Muscle of leg (tissue), 11 donors: ENCODE results near the gene BACH1. TPM values are rescaled to one million over a fixed set of nuclear protein-coding genes. Genes with fewer than 3 reads are reported as not detected.
"Not testable (repeated sequence)": the region's sequence is repeated elsewhere in the genome, so short reads cannot be mapped to it uniquely, and the experiment has no call there.

Experiments used
- DNase-seq: peaks from one replicate; pipeline ENCODE4 v3.0.0; 2013
- H3K27ac ChIP-seq: one replicate; pipeline ENCODE4 v1.5.1; 2013; ENCODE audit warnings: mild to moderate bottlenecking, low read length, control low read depth
- H3K27me3 ChIP-seq: one replicate; pipeline ENCODE4 v1.6.1; 2013; ENCODE audit warnings: low read length; ENCODE audit not compliant: control insufficient read depth, insufficient read depth
- H3K36me3 ChIP-seq: one replicate; pipeline ENCODE4 v1.6.1; 2013; ENCODE audit warnings: low read length; ENCODE audit not compliant: control insufficient read depth, insufficient read depth
- H3K4me1 ChIP-seq: one replicate; pipeline ENCODE4 v1.6.1; 2013; ENCODE audit warnings: low read length; ENCODE audit not compliant: control insufficient read depth, insufficient read depth
- H3K4me3 ChIP-seq: one replicate; pipeline ENCODE4 v1.5.1; 2013; ENCODE audit warnings: low read length, control low read depth
- H3K9me3 ChIP-seq: replicated peaks from 2 replicates; pipeline ENCODE4 v1.6.1; 2013; ENCODE audit warnings: low read depth, low read length; ENCODE audit not compliant: control insufficient read depth
- WGBS: methylation state at CpG from one replicate; pipeline ENCODE4 v1.1.5; 2013; ENCODE audit warnings: missing lambda C conversion rate; ENCODE audit not compliant: insufficient coverage; 5-methylcytosine and 5-hydroxymethylcytosine counted together
- polyA plus RNA-seq, 8 donors: library from polyadenylated mRNA; unstranded; fragments of 120-200 nt; gene quantifications; one replicate each; pipeline versions ENCODE4 v1.2.1 to v1.2.3, GENCODE V29; 2013; ENCODE audit warnings: inconsistent platforms in 1 of 8, low replicate concordance in 1 of 8; ENCODE audit not compliant: insufficient read length in 8 of 8, insufficient read depth in 1 of 8
- total RNA-seq: library from RNA; stranded (reverse); fragments of 120-200 nt; gene quantifications from one replicate; pipeline ENCODE4 v1.2.4, GENCODE V29; 2013

The BACH1 gene
- total and polyA plus RNA-seq, 9 donors: 17.1 to 73.5 (median 24.3) TPM

DNA sequence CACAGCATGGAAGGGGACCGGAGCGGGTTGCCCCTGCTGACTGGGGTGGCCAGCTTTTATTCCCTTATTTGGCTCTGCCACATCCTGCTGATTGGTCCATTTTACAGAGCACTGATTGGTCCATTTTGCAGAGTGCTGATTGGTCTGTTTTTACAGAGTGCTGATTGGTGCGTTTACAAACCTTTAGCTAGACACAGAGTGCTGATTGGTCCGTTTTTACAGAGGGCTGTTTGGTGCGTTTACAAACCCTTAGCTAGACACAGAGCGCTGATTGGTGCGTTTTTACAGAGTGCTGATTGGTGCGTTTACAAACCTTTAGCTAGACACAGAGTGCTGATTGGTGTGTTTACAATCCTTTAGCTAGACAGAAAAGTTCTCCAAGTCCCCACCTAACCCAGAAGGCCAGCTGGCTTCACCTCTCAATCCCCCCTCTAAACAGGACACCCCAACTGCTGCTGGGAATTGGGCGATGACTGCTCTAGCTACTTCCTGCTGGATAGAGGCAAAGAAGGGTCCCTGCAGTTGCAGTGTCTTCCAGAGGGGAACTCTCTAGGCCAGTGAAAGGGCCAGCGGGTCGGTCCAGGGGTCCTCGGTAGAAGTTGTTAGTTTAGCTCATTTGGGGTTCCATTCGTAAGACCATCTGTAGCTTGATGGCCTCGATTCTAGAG lies 56.5 kb downstream of the BACH1 start:
- not testable (repeated sequence) for H3K4me3 ChIP-seq, H3K27ac ChIP-seq, H3K4me1 ChIP-seq, H3K27me3 ChIP-seq, H3K36me3 ChIP-seq, DNase-seq, H3K9me3 ChIP-seq
- WGBS: 99% methylated on average over 8 of the region's 14 CpGs

DNA sequence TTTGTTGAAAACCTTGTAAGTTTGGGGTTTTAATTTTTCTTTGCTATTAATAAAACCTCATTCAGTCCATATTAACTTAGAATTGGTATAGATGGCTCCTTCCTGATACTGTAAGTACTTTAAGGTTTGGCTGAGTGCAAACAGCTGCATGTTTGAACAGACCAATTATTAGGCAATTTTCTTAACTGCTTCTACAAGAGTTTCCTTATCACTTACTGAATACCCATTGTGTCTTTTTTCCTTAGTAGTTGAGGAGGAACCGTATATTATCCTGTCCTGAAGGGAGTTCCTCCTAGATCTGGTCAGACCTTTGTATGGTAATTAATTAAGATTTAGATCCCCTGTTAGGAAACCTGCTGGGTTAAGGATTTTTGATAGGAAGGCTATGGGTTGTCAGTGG lies 57.6 kb downstream of the BACH1 start:
- no CpG with 5 or more reads among the region's 1 CpG for WGBS

DNA sequence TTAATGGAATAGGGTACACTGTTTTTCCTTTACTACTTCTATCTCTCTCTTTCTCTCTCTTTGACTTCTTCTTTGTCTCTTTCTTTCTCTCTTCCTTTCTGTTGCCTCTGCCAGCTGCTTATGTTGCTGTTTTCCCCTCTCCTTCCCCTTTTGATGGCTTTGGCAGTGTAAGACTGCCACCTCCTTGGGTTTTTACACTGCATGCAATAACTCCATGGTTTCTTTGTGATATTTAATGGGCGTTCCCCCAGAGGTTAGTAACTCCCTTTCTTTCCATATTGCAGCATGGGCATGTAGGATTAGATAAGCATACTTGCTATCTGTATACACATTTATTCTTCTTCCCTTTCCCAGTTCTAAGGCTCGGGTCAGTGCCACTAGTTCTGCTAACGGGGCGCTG lies 58.1 kb downstream of the BACH1 start:
- not testable (repeated sequence) for H3K36me3 ChIP-seq, H3K27ac ChIP-seq, H3K4me1 ChIP-seq, DNase-seq, H3K9me3 ChIP-seq, H3K27me3 ChIP-seq, H3K4me3 ChIP-seq
- WGBS: no CpG with 5 or more reads among the region's 4 CpGs

More for the DNA sequence above, 57.6 kb downstream of the BACH1 start:
- not testable (repeated sequence) for H3K9me3 ChIP-seq, H3K36me3 ChIP-seq, H3K27me3 ChIP-seq, H3K4me1 ChIP-seq, DNase-seq, H3K27ac ChIP-seq, H3K4me3 ChIP-seq

DNA sequence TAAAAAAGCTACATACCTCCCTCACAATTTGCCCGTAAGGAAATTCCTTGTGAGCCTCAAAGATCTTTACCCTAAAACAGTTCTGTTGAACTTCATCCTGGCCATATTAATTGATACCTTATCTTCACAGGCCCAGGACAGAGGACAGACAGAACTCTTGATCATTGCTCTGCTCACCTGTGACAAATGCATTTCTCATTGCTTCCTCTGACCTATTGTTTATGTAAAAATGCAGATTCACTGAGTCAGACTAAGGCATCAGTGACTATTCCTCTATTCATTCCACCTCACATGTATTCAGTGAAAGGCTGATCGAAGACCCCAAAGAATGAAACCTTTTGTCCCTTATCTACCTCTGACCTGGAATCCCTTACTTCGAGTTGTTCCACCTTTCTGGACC lies 61.0 kb downstream of the BACH1 start:
- H3K4me3 ChIP-seq: no peak overlapping the region
- 79% methylated on average over 2 of the region's 3 CpGs for WGBS
- H3K36me3 ChIP-seq: peaks cover 7% of the 10 kb centered on the region
- DNase-seq: no peak
- no peaks in the 10 kb centered on the region for H3K27me3 ChIP-seq
- H3K4me1 ChIP-seq: no peaks in the 10 kb centered on the region
- H3K27ac ChIP-seq: no peak overlapping the region
- H3K9me3 ChIP-seq: peaks cover 5% of the 10 kb centered on the region

DNA sequence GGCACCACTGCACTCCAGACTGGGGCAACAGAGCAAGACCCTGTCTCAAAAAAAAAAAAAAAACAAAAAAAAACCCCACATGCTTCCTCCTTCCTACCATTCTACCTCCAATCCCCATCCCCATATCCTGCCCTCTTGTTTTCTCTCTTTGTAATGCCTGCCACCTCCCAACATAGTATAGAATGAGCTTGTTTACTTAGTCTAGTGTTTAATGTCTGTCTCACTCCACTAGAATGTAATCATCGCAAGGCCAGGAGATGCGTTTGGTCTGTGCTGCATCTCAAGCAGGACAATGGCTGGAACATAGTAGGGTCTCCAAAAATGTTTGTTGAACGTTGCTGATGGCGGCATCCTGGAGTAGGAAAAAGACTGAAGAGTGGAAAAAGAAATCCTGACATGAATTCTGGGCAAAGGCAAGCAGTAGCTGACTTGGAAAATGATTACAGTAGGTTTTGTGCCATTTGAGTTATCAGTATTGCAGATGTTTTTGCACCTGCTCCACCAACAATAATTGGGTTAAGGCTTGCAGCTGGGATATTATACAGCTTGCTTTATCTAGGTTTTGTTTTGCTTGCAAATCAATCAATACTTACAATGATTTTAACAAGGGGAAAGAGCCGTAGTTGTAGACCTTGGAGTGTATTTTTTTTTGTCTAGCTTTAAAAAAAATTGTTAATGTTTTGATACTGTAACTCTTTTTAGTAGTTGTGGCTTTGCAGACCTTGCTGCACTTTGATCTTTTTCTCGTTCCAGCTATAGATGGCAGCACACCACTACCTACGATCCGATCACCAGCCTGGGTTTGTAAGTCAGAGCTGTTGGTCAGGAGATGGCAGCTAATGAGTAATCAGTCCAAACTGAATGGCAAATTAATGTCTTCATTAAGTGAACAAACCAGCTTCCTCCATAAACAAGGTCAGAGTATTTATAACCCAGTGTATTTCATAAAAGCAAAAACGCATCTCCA lies 62.4 kb downstream of the BACH1 start:
- Histone ChIP-seq H3K27me3 (no peaks in the 10 kb centered on the region), H3K4me3 (no peak overlapping the region)

DNA sequence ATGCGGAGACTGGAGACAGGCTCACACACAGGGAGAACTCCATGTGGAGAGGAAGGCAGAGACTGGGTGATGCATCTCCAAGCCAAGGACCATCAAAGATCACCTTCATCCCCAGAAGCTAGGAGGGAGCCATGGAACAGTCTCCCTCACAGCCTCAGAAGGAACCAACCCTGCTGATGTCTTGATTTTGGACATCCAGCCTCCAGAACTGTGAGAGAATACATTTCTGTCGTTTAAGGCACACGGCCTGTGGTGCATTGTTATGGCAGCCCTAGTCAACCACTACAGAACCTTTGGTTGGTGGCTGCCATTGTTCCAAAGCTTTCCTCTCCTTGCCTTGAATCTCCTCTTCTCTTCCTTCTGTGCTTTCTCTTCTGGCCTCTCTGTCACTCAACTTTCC lies 64.0 kb downstream of the BACH1 start:
- Histone ChIP-seq H3K27me3 (no peaks in the 10 kb centered on the region), H3K4me3 (no peak overlapping the region), H3K36me3 (peaks cover 7% of the 10 kb centered on the region), H3K9me3 (peaks cover 2% of the 10 kb centered on the region), H3K4me1 (no peaks in the 10 kb centered on the region), H3K27ac (no peak overlapping the region)
- WGBS: 96% methylated on average over 3 of the region's 3 CpGs
- no peak for DNase-seq

More for the DNA sequence above, 62.4 kb downstream of the BACH1 start:
- WGBS: 89% methylated on average over 4 of the region's 9 CpGs
- peaks cover 7% of the 10 kb centered on the region for H3K36me3 ChIP-seq
- no peaks in the 10 kb centered on the region for H3K4me1 ChIP-seq
- no peak for DNase-seq
- H3K27ac ChIP-seq: no peak overlapping the region
- H3K9me3 ChIP-seq: no peaks in the 10 kb centered on the region

DNA sequence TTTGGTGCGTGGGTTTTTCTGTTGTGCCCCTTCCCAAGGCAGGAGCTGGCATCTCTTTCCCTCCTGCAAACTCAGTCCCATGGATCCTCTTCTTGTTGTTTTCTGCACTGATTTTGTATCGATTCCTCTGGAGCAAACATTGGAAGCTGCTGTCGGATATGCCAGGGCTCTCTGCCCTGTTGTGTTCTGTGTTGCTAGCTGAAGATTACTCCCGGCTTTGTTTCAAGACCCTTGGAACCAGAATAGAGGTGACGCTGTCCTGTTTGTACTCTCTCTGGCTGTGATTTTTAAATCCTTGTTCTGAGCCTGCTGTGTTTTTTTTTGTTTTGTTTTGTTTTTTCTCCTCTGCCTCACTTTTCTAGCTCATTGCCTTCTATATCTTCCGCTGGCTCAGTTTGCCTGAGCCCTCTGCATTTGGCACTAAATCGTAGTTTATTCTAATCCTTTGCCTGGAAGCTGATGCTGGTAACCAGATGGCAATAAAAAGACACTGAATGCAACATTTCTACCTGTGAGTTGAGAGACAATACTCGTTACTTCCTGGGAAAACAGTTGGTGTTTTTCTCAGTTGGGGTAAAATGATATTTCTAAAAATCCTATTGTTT lies 67.0 kb downstream of the BACH1 start:
- Histone ChIP-seq H3K36me3 (peaks cover 10% of the 10 kb centered on the region), H3K27ac (no peak overlapping the region), H3K27me3 (no peaks in the 10 kb centered on the region), H3K4me3 (no peak overlapping the region), H3K9me3 (peaks cover 2% of the 10 kb centered on the region), H3K4me1 (no peaks in the 10 kb centered on the region)
- DNase-seq: no peak
- 59% methylated on average over 3 of the region's 8 CpGs for WGBS

DNA sequence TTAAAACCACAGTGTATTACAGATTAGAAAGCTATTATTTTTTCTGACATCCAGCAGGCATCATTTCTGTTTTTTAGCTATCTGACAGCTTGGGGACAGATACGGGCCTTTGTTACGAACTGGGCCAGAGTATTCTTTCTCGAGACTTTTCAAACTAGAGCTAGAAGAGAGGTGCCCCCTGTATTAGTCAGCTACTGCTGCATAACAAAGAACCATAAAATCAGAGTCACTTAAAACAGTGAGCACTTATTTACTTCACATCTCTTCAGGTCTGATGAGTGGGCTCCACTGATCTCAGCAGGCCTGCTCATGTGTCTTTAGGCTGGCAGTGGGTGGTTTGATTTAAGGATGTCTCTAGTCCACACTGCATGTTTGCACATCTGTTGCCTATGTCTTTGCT lies 67.8 kb downstream of the BACH1 start:
- no peaks in the 10 kb centered on the region for H3K27me3 ChIP-seq
- H3K4me1 ChIP-seq: no peaks in the 10 kb centered on the region
- H3K36me3 ChIP-seq: peaks cover 10% of the 10 kb centered on the region
- H3K9me3 ChIP-seq: peaks cover 2% of the 10 kb centered on the region
- DNase-seq: no peak
- no peak overlapping the region for H3K27ac ChIP-seq
- H3K4me3 ChIP-seq: no peak overlapping the region
- WGBS: 95% methylated on average over 3 of the region's 3 CpGs

DNA sequence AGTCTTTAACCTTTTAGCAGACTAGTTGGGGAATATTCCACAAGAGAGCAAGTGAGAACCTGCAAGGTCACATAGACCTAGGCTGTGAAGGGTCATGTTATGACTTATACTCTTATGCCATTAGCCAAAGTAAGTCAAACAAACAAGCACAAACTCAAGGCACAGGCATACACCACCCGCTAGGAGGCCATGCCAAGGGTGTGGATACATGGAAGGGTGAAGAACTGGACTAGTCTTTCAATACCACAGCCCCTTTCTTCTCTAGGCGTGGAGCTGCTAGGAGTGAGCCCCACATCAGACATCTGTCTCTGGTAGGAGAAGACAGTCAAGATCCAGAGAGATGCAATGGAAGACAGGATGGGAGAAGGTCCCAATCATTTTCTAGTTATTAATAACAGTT lies 68.6 kb downstream of the BACH1 start:
- H3K9me3 ChIP-seq: peaks cover 2% of the 10 kb centered on the region
- WGBS: no CpG with 5 or more reads among the region's 2 CpGs
- no peak for DNase-seq
- no peak overlapping the region for H3K4me3 ChIP-seq
- no peak overlapping the region for H3K27ac ChIP-seq
- no peaks in the 10 kb centered on the region for H3K27me3 ChIP-seq
- H3K4me1 ChIP-seq: no peaks in the 10 kb centered on the region
- peaks cover 9% of the 10 kb centered on the region for H3K36me3 ChIP-seq

DNA sequence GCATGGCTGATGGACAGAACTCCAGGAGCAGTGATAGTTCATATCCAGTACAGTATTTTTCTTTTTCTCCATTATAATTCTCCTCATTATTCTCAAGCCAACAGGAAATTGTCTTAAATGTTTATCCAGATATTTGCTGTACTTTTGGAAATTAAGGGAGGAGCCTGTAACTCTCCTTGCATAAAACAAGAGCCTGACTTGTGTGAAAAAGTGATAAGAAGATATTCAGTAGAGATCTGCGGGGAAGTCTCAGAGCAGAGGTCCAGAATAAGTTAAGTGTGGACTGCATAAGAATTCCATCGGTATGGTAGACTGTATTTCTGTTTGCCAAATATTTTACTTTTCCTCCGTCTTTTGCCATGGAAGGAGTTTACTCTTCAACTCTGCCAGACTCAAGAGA lies 70.2 kb downstream of the BACH1 start:
- 75% methylated on average over 1 of the region's 3 CpGs for WGBS
- H3K4me1 ChIP-seq: no peaks in the 10 kb centered on the region
- H3K27me3 ChIP-seq: no peaks in the 10 kb centered on the region
- peaks cover 2% of the 10 kb centered on the region for H3K9me3 ChIP-seq
- H3K27ac ChIP-seq: no peak overlapping the region
- H3K4me3 ChIP-seq: no peak overlapping the region
- no peak for DNase-seq
- peaks cover 3% of the 10 kb centered on the region for H3K36me3 ChIP-seq
